HG03439 (cell line): ENCODE data around the gene SREK1.
A peak's percentile ranks its signal among the peaks of the same experiment; 100 is the strongest.
"Not testable (repeated sequence)": the region's sequence is repeated elsewhere in the genome, so short reads cannot be mapped to it uniquely, and the experiment has no call there.

Experiments
- ATAC-seq: cut with Tn5 transposase; IDR thresholded peaks from one replicate; pipeline ENCODE4 v1.9.1; 2021; ENCODE audit warnings: mild to moderate bottlenecking, moderate library complexity; ENCODE audit not compliant: unreplicated experiment

The SREK1 gene

GRCh38 chr5:66144074-66144833 lies at the start of gene SREK1:
Gene SREK1 (plus strand): TSS chr5:66144300. CDS start chr5:66144377, 77 bp downstream.
- ATAC-seq, result peak; percentile 87

- ATAC-seq, result no peak
Measured at GRCh38 chr5:66100851-66101250, 43.2 kb upstream of the SREK1 start.

GRCh38 chr5:66113160-66113559 lies 30.9 kb upstream of the SREK1 start:
- no peak for ATAC-seq

- ATAC-seq, result no peak
Measured at GRCh38 chr5:66118304-66118703, 25.8 kb upstream of the SREK1 start.

- no peak for ATAC-seq
Measured at GRCh38 chr5:66122379-66123034, 21.6 kb upstream of the SREK1 start.

GRCh38 chr5:66129144-66129543 lies 15.0 kb upstream of the SREK1 start:
- no peak for ATAC-seq

- no peak for ATAC-seq
Measured at GRCh38 chr5:66130493-66130892, 13.6 kb upstream of the SREK1 start.

GRCh38 chr5:66134407-66134861 lies 9.7 kb upstream of the SREK1 start:
- ATAC-seq, result no peak

- ATAC-seq, result no peak
Measured at GRCh38 chr5:66136053-66136452, 8.0 kb upstream of the SREK1 start.

- ATAC-seq, result not testable (repeated sequence)
Measured at GRCh38 chr5:66136944-66137343, 7.2 kb upstream of the SREK1 start.

GRCh38 chr5:66138637-66139317 lies 5.3 kb upstream of the SREK1 start:
- no peak for ATAC-seq

GRCh38 chr5:66139318-66139712 lies 4.8 kb upstream of the SREK1 start:
- no peak for ATAC-seq

GRCh38 chr5:66142417-66142816 lies 1.7 kb upstream of the SREK1 start:
- no peak for ATAC-seq

GRCh38 chr5:66143473-66144073 lies 527 bp upstream of the SREK1 start:
- ATAC-seq, result peak; percentile 31

- peak; percentile 48 for ATAC-seq
Measured at GRCh38 chr5:66144834-66145390, 812 bp downstream of the SREK1 start.

GRCh38 chr5:66145737-66146136 lies 1.6 kb downstream of the SREK1 start:
- no peak for ATAC-seq

- ATAC-seq, result no peak
Measured at GRCh38 chr5:66149950-66150349, 5.8 kb downstream of the SREK1 start.

- no peak for ATAC-seq
Measured at GRCh38 chr5:66151030-66151429, 6.9 kb downstream of the SREK1 start.

GRCh38 chr5:66151491-66151890 lies 7.4 kb downstream of the SREK1 start:
- ATAC-seq, result no peak

GRCh38 chr5:66157046-66157445 lies 12.9 kb downstream of the SREK1 start:
- no peak for ATAC-seq

GRCh38 chr5:66161356-66161755 lies 17.3 kb downstream of the SREK1 start:
- no peak for ATAC-seq
